ENCODE measurements around the gene ACSS2.

GRCh38 chr20:34928411-34928810 lies 52.0 kb downstream of the ACSS2 start:
- TF ChIP-seq, protein P1, sequence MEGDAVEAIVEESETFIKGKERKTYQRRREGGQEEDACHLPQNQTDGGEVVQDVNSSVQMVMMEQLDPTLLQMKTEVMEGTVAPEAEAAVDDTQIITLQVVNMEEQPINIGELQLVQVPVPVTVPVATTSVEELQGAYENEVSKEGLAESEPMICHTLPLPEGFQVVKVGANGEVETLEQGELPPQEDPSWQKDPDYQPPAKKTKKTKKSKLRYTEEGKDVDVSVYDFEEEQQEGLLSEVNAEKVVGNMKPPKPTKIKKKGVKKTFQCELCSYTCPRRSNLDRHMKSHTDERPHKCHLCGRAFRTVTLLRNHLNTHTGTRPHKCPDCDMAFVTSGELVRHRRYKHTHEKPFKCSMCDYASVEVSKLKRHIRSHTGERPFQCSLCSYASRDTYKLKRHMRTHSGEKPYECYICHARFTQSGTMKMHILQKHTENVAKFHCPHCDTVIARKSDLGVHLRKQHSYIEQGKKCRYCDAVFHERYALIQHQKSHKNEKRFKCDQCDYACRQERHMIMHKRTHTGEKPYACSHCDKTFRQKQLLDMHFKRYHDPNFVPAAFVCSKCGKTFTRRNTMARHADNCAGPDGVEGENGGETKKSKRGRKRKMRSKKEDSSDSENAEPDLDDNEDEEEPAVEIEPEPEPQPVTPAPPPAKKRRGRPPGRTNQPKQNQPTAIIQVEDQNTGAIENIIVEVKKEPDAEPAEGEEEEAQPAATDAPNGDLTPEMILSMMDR (IDR thresholded peaks at IDR 0.05), result no peak
- TF ChIP-seq POLR2A (IDR thresholded peaks at IDR 0.05), result no peak
